Panc1 (cell line): ENCODE measurements around the gene SNX7.

Experiments
- CTCF ChIP-seq: fragments of 450-650 bp; IDR thresholded peaks from 2 replicates; pipeline ENCODE4 v1.5.1; 2017; ENCODE audit warnings: mild to moderate bottlenecking
- POLR2AphosphoS5 ChIP-seq: IDR thresholded peaks from 2 replicates; pipeline ENCODE4 v1.6.1; 2012; ENCODE audit warnings: mild to moderate bottlenecking, low read depth, low read length, moderate library complexity

DNA sequence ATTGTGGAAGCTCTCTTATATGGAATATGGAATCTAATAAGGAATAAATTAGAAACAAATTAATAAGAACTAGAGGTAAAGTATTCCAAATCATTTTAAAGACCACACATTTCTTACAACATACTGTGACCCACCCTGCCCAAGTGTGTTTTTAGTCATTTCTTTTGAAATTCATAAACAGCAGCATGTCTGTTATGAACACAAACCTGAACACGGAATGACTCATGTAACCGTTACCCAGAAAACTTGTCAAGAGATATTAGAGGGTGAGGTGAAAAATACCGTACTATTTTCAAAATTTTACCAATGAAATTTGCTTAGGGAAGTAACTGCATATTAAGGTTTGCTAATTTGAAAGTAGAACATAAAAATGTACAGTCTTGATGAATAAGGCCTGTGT, 48.4 kb downstream of the SNX7 start:
- no peak for TF ChIP-seq POLR2AphosphoS5
- TF ChIP-seq CTCF = no peak
